HG02981 (cell line): ENCODE data around the gene AAGAB.
"Not testable (repeated sequence)": the region's sequence is repeated elsewhere in the genome, so short reads cannot be mapped to it uniquely, and the experiment has no call there.

Experiments used
- ATAC-seq: cut with Tn5 transposase; IDR thresholded peaks from one replicate; pipeline ENCODE4 v1.9.1; 2021; ENCODE audit warnings: mild to moderate bottlenecking, moderate library complexity; ENCODE audit not compliant: unreplicated experiment

The AAGAB gene, protein sequence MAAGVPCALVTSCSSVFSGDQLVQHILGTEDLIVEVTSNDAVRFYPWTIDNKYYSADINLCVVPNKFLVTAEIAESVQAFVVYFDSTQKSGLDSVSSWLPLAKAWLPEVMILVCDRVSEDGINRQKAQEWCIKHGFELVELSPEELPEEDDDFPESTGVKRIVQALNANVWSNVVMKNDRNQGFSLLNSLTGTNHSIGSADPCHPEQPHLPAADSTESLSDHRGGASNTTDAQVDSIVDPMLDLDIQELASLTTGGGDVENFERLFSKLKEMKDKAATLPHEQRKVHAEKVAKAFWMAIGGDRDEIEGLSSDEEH

DNA sequence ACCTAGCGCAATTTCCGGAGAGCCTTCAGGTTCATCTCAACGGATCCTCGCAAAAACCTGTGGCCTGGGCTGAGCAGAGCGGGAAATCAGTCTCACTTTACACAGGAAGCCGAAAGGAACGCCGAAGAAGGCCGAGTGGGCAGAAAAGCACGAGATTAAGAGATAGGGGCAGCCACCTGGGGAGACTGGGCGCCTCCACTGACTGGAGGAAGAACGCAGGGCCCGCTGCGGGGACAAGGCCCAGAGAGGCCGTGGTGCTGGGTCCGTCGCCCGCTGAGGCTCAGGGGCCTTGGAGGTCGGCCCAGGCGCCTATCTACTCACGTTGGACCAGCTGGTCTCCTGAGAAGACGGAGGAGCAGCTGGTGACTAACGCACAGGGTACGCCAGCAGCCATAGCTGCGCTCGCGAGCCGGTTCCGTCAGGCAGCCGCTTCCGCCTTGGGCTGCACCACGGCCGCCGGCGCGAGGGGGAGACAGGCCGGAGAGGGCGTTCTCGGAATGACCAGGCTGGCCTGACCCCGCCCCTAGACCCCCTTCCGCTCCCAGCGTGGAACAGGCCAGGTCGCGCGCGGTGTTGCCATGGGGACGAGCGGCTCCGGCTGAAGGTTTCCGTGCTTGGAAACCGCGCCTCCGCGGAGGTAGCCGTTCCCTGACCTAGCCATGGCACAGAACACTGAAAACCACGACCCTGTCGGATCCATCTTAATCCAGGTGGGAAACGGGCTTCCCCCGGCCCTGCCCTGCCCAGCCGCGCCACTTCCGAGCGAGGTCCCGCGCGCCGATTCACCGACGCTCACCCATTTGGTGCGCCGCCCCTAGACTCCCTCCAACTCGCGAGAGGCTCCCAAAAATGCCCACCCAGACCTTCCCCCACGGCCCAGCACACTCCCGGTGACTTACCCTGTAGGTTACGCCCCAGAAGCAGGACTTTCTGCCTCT is at the start of gene AAGAB, which contains the start of gene IQCH:
TSS of gene AAGAB (minus strand) at position 424 of the 938 bp plus-strand sequence. CDS start at position 394, 30 bp downstream.
TSS of gene IQCH (plus strand) at position 549 of the 938 bp plus-strand sequence. CDS start at position 660, 111 bp downstream.
- peak; percentile 93 for ATAC-seq

DNA sequence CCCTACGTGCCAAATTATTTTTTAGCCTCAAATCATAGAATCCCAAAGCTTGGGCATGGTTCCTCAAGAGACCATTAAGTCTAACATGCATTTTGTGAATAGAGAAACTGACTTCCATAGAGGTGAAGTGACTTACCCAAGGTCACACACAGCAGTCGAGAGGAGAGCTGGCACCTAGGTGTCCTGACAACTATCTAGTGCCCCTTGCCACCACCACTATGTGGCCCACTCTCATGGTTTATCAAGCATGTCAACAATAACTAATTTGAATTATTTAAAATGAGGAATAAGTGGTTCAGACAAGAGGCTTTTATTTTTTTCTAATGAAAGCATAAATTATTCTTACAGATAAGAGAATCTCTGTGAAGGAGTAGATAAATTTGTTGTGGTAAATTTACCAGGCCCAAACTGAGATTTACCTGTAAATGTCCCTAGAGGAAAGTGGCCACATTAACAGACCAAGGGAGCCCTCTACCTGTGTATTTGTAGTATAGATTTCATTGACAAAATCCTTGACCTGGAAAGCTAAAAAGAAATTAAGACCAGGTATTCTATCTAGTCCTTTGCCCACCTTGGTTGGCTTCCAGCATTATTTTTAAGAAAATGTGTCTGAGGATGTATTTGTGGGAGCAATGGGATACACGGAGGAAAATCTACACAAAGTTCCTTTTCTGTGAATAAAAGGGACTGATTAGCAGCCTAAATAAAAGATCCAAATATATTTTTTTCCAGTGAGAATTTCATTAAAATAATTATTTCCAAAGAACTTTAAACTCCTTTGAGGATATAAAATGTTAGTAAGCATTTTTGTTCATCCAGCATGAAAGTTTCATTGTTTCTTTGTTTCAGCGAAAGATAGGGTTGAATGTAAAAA is 49.3 kb upstream of the AAGAB start:
- ATAC-seq = no peak

DNA sequence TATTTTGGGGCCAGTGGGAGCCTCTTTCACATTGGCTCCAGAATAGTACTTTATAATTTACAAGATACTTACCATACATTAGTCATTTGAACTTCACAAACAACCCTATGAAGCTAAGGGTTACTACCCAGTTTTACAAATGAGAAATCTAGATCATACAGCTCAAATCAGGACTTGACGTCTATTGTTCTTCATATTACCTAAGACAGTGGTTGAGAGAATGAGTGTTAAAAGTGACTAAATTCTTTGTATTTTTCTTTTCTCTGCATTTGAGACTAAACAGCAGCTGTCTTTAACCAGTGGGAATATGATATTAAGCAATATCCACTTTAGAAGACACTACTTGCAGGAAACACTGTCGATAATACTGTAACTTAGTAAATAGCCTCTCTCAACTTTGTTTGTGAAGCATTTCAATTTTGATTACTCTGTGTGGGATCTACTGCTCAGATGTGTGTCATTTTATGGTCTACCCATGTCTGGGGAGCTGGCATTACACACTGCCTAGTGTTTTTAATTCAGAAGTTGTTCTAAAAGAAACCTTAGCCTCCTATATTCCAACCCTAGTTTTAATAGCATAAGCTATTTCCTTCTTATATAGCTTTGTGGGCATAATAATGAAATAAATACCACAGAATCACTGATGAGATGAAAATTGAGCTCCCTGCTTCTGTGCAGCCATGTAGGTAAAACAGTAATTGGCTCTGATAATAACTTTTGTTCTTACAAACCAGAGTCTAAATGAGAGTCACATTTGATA is 46.0 kb upstream of the AAGAB start:
- ATAC-seq = no peak

- ATAC-seq = no peak
These were observed 42.2 kb upstream of the AAGAB start for GRCh38 chr15:67296684-67297083.

- no peak for ATAC-seq
These were observed 41.7 kb upstream of the AAGAB start for GRCh38 chr15:67296188-67296587.

- no peak for ATAC-seq
These were observed 35.9 kb upstream of the AAGAB start for GRCh38 chr15:67290319-67290718.

GRCh38 chr15:67286400-67286799 is 31.9 kb upstream of the AAGAB start:
- ATAC-seq = not testable (repeated sequence)

DNA sequence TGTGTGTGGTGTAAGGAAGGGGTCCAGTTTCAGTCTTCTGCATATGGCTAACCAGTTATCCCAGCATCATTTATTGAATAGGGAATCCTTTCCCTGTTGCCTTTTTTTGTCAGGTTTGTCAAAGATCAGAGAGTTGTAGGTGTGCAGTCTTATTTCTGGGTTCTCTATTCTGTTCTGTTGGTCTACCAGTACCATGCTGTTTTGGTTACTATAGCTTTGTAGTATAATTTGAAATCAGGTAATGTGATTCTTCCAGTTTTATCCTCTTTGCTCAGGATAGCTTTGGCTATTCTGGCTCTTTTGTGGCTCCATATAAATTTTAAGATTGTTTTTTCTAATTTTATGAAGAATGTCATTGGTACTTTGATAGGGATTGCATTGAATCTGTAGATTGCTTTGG is 31.2 kb upstream of the AAGAB start:
- not testable (repeated sequence) for ATAC-seq

DNA sequence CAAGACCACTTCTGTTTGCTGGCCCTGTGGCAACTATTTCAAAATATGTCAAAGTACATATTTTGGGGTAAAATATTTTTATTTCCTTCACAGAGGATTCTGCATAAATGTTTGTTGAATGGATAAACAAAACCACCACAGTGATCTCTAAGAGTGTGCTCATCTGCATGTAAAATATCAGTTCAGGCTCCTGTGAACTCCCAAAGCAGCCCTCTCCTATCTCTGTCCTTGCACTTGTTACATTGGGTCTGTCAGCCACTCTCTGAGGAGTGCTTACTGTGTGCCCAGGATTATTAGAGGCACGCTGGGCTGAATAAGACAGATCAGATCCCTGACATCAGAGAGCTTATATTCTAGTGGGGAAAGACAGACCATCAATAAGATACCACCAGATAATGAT is 27.3 kb upstream of the AAGAB start:
- no peak for ATAC-seq

GRCh38 chr15:67280217-67280616 is 25.8 kb upstream of the AAGAB start:
- ATAC-seq = no peak

DNA sequence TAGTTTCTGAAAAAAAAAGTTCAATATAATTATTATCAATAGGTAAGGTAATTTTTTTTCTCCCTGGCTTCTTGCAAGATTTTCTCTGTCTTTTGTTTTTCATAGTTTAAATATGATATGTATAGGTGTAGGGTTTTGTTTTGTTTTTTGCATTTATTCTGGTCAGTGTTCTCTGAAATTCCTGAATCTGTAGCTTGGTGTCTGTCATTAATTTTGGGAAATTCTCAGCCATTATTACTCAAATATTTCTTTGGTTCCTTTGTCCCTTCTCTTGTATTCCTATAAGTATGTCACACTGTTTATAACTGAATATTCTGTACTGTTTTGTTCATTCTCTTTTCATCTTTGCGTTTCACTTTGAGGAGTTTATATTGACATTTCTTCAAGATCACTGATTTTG is 22.2 kb upstream of the AAGAB start:
- ATAC-seq = no peak

DNA sequence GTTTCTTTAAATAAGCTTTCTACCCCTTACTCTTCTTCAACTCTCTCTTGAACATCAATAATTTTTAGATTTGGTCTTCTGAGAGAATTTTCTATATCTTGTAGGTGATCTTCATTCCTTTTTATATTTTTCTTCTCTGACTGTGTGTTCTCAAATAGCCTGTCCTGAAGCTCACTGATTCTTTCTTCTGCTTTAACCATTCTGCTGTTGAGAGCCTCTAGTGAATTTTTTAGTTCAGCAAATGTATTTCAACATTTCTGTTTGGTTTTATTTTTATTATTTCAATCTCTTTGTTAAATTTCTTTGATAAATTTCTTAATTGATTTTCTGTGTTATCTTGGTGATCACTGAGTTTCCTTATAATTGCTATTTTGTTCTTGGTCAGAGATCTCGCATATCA is 19.8 kb upstream of the AAGAB start:
- ATAC-seq = no peak

GRCh38 chr15:67267951-67268941 is 13.8 kb upstream of the AAGAB start:
- ATAC-seq = no peak

DNA sequence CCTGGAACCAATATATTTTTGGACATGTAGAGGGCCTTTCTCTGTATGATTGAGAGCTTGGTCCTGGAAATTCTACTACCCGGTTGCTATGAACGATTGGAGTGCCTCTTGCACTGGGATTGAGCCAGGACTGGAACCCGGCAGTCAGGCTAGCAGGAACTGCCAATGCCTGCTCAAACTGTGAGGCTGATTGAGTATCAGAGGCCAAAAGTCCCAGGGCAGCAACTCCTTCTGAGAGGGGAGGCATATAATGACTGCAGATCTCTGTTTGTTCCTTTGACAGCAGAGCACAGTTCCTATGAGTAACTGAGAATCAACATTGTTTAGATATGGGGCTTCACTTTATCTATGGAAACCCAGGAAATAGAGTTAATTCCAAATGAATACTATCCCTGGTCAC is 13.0 kb upstream of the AAGAB start:
- no peak for ATAC-seq

DNA sequence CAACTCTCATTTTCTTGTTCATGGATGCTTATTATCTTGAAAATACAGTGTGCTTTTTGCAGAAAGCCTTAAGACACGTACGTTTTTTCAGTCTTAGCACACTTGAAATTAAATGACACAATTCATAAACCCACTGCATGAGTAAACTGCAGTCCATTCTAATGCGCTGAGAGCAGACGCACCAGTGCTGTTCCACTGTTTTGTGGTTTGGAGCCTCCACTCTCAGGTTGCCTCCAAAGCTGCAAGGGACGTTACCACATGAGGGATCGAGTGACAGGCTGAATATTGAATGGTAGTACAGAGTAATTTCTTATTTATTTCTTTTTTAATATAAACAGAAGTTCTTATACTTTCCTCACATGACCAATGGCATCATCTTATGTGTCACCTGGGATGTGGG is 12.4 kb upstream of the AAGAB start:
- no peak for ATAC-seq

GRCh38 chr15:67259806-67260205 is 5.3 kb upstream of the AAGAB start:
- no peak for ATAC-seq

DNA sequence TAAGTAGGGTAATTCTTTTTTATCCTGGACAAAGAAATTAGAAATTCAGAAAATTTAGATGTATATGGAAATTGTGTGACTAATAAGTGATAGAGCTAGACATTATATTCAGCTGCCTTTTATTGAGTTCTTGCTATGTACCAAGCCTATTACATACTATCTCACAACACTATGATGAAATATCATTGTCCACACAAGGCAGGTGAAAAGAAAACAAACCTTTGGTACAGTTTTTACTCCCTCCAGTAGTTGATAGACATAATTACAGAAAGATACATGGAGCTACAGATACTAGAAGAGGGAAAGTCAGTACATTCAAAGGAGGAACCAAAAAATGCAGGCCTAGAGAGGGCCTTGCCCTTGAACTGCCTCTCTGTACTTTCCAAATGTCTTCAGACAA is 4.9 kb upstream of the AAGAB start:
- no peak for ATAC-seq

- not testable (repeated sequence) for ATAC-seq
These were observed 4.0 kb upstream of the AAGAB start for GRCh38 chr15:67258412-67258811.

- ATAC-seq = no peak
These were observed 1.6 kb upstream of the AAGAB start for GRCh38 chr15:67256051-67256450.
